Right lobe of liver (tissue), 4 donors: ENCODE measurements around the gene OMD.

Experiments used
- CTCF ChIP-seq, 4 donors: fragments of 200-600 bp in 3 of 4; fragments of 450-650 bp in 1 of 4; IDR thresholded peaks; one replicate each; pipeline versions ENCODE4 v1.5.1 to v1.8.0; 2016 to 2022; ENCODE audit warnings: antibody characterized with exemption in 4 of 4, mild to moderate bottlenecking in 2 of 4
- POLR2A ChIP-seq: fragments of 450-650 bp; IDR thresholded peaks from one replicate; pipeline ENCODE4 v1.6.1; 2017; ENCODE audit warnings: antibody characterized with exemption, mild to moderate bottlenecking
- donor health status: DM: no; HTN: no; CAD: no.
- donor health status: DM: no; HTN: no; CAD: no.
- donor health status: DM: no; HTN: yes; CAD: no.

- TF ChIP-seq CTCF (IDR thresholded peaks at IDR 0.05) (no peak), POLR2A (no peak)
These were observed 20.6 kb upstream of the OMD start for GRCh38 chr9:92444841-92445240.
